Subcutaneous adipose tissue (tissue), 4 donors: ENCODE measurements around the gene SIGLEC6. TPM values are rescaled to one million over a fixed set of nuclear protein-coding genes. Genes with fewer than 3 reads are reported as not detected.

Experiments used
- CTCF ChIP-seq: fragments of 450-650 bp; IDR thresholded peaks from one replicate; pipeline ENCODE4 v1.5.1; 2016; ENCODE audit warnings: low read depth, mild to moderate bottlenecking, control low read depth, antibody characterized with exemption, moderate library complexity
- total RNA-seq, 4 donors: library from RNA; depleted of rRNA; stranded (reverse); fragments of >200 nt; gene quantifications; one replicate each; pipeline ENCODE4 v1.1.0, GENCODE V29; 2016

The SIGLEC6 gene
- total RNA-seq, 4 donors from 2014 or later: 1.5 to 2.9 (median 2.5) TPM; not detected in 1

GRCh38 chr19:51497666-51498065 lies 33.8 kb downstream of the SIGLEC6 start:
- TF ChIP-seq CTCF: no peak

GRCh38 chr19:51493776-51494175 lies 37.7 kb downstream of the SIGLEC6 start:
- no peak for TF ChIP-seq CTCF

GRCh38 chr19:51491586-51491985 lies 39.9 kb downstream of the SIGLEC6 start:
- TF ChIP-seq CTCF: no peak

GRCh38 chr19:51490676-51491075 lies 40.8 kb downstream of the SIGLEC6 start:
- no peak for TF ChIP-seq CTCF

GRCh38 chr19:51489113-51489512 lies 42.4 kb downstream of the SIGLEC6 start:
- TF ChIP-seq CTCF: no peak

GRCh38 chr19:51488491-51488890 lies 43.0 kb downstream of the SIGLEC6 start:
- no peak for TF ChIP-seq CTCF

GRCh38 chr19:51485960-51486660 lies 45.4 kb downstream of the SIGLEC6 start:
- no peak for TF ChIP-seq CTCF
